Epidermal melanocyte (primary cell): ENCODE data around the gene EPB41.

ENCODE experiments used
- DNase-seq: peaks from one replicate; pipeline ENCODE4 v3.0.0; 2011; ENCODE audit warnings: low spot score; ENCODE audit not compliant: insufficient read length

EPB41 gene

DNA sequence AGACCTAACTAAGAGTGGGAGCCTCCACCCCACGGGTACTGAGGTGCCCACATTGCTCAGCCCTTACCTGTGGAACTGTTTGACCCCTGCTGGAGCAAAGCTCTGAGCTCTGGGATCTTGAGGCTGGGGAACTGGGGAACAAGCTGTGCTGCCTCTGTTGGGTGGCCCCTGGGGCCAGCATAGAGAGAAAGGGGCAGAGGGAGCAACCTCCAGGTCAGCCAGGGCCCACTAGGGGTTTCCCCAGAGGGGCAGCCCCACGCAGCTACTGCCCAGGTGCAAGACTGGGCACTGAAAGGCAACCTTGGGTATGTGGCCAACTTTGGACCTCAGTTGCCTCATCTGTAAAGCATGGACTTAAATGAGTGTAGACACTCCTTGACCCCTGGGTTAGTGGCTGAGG lies 23.5 kb upstream of the EPB41 start:
- no peak for DNase-seq

- no peak for DNase-seq
These were observed 23.1 kb upstream of the EPB41 start for GRCh38 chr1:28891256-28891655.

GRCh38 chr1:28893403-28894102 lies 20.8 kb upstream of the EPB41 start:
- peak; percentile 59 for DNase-seq

GRCh38 chr1:28894785-28895184 lies 19.6 kb upstream of the EPB41 start:
- no peak for DNase-seq

GRCh38 chr1:28895896-28896608 lies 18.3 kb upstream of the EPB41 start:
- no peak for DNase-seq

GRCh38 chr1:28896609-28896986 lies 17.8 kb upstream of the EPB41 start:
- DNase-seq, result no peak

- no peak for DNase-seq
These were observed 16.6 kb upstream of the EPB41 start for GRCh38 chr1:28897789-28898188.

DNA sequence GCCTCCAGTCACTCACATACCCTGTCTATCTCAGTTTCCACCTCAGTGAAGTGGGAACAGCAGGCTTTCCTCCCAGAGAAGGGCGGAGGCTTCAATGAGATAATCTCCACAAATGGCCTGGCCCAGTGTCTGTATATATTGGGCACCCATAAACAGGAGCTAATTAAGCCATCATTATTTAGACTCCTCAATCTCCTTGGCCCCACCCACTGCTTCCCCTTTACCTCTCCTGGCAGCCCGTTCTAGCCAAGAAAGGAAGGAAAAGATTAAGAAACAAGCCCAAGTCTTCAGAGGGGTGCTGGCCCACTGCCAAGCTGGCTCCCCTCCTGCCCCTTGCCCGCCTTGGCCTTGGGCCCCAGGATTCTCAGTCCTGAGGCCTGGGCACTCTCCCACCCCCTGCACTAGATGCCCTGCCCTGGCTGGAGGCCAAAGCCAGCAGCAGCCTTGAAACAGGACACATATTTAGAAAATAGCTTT lies 15.9 kb upstream of the EPB41 start:
- no peak for DNase-seq

DNA sequence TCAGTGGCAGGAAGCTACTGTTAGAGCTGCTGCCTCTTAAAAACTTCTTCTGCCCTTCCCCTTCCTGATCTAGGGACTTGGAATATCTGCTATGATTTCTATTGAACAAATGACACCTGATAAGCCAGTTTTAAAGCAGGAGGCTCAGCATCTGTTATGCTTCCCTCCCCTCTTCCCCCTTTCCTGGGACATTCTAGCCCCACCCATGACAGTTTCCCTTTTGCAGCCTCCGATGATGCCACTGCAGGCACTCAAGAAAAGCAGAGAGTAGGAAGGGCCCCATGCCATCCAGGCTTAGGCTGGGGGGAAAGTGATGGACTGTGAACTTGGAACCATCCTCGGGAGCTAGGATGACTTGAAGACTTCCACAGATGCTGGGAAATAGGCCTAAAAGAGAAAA lies 15.1 kb upstream of the EPB41 start:
- no peak for DNase-seq

- DNase-seq, result no peak
These were observed 13.8 kb upstream of the EPB41 start for GRCh38 chr1:28900562-28900961.

DNA sequence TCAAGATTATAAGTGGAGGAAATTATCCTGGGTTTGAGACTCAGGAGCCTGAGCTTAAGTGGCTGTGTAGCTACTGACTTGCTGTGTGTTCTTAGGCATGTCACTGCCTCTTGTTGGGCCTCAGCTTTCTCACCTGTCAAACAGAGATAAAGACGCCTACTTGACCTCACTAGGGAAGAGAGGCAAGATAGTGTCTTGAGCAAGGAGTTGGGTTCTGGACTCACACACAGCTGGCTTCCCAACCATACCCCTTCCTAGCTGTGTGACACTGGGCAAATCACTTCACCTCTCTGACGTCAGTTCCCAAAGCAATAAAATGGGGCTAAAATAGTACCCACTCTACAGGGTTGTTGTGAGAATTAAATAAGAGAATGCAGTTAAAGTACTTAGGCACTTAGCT lies 11.6 kb upstream of the EPB41 start:
- no peak for DNase-seq

DNA sequence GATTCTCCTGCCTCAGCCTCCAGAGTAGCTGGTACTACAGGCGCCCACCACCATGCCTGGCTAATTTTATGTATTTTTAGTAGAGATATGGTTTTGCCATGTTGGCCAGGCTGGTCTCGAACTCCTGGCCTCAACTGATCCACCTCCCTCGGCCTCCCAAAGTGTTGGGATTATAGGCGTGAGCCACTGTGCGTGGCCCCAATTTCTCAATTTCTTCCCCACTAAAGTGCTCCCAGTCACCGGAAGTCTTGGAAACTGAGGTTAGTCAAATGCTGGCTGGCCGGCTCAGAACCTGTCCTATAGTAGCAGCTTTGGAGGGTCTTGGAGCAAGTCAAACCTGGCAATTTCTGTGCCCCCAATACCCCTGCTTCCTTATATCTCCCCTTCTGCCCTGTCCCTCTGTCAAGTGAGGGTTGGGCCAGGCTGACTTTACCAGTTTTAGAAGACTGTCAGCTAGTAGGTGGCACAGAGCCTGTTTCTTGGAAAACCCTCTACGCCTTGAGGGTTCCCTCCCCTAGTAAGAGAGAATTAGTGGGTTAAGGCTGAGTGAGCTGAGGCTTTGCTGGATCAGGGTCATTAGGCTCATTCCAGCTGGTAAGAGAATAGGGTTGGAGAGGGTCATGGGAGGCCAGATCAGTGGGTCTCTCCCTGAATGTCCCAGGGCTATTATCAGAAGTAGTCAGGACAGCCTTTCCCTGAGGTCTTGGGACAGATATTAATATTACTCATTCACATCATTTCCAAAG lies 8.3 kb upstream of the EPB41 start:
- no peak for DNase-seq

GRCh38 chr1:28909198-28909597 lies 5.2 kb upstream of the EPB41 start:
- DNase-seq, result no peak

DNA sequence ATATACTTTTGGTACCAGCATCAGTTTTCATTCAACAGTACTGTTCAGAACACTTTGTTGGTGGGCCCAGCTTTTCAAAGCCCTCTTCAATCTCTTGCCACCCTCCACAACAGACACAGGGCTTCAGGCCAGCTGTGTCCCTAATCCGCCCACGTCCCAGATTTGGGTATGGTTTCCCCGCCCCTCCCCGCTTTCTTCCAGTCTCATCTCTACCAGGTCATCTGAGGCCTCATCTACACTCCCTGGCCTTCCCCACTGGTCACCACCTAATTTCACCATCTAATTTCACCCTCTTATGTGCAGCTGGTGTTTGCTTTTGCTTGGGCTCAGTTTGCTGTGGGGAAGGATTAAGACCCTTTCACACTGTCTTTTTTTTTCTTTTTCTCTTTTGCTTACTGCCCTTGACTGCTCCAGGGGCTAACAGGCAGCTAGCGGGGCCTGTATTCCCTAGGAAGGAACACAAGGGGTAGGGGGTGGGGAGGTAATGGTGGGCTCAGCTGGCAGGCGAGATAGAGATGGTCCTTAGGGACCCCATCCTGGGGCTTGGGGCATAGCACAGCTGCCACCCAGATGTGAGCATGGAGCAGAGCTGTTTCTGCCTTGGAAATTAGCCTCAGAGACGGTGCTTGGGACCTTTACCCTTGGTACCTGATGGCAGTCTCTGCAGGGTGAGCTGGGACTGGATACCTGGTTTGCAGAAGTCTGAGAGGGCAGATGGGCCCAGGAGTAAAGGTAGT lies 3.8 kb upstream of the EPB41 start:
- no peak for DNase-seq

DNA sequence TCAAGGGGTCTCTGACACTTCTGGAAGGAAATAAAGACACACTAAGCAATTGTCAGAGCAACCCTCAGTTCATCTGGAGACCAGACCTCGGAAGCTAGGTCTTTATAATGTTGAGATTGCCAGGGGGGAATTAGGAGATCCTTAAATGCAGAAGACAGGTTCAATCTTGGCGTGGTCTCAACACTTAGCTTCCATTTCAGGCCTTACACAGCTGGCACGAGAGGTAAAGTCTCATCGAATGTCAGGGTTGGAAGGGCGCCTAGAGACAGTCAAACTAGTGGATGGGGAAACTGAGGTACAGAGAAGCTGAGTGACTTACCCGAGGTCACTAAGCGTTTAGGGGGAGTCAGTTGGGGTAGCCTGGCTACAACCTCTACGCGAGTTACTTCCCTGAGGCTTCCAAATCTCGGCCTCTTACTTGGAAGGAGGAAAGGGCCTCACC lies 562 bp upstream of the EPB41 start:
- no peak for DNase-seq

GRCh38 chr1:28915031-28915895 lies 894 bp downstream of the EPB41 start:
- DNase-seq, result no peak

GRCh38 chr1:28917757-28918118 lies 3.4 kb downstream of the EPB41 start:
- no peak for DNase-seq

- DNase-seq, result no peak
These were observed 7.0 kb downstream of the EPB41 start for GRCh38 chr1:28921286-28921869.

DNA sequence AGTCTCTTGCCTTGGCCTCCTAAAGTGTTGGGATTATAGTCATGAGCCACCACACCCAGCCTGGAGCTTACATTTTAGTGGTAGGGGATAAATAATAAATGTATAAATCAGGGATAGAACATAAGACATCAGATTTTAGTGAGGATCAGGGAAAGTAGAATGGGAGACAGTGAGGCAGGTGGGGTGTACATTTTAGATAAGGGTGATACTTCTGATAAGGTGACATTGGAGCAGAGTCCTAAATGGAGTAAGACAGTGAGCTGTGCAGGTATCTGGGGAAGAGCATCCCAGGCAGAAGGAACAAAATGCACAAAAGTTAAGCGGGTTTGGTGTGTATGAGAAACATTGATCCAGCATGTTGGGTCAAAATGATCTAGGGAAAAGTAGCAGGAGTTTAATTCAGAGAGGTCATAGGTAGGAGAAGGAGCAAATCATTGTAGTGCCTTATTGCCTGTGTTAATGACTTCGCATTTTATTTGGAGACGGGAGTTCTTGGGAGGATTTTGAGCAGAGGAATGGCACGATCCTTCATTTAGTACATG lies 11.1 kb downstream of the EPB41 start:
- DNase-seq, result no peak

DNA sequence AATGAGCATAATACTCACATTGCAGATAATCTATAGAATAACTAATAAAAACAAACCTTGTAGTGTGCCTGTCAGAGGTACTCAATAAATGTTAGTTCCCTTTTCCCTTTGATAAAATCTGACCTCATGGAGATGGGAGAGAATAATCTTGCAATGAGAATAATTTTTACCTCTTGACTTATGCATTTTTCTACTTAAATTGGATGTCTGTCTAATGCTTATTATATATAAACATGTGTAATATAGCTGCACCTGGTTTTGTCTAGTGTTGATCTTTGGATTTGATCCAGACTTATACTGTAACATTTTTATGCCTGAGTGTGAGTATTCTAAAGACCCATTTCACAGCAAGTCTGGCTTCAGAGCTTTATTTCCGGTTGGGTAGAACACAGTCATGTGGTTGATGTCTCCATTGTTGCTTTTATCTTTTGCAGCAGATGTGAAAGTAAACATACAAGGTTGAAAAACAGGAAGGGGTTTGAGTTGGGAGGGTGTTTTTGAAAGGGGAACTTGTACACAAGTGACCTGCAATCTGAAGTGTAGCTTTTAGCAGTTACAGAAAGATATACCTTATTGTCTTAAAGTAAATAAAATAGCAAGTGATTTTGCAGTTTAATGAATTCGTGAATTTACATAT lies 12.4 kb downstream of the EPB41 start:
- DNase-seq, result no peak
